ENCODE data around the gene GAS7.

- TF ChIP-seq CTCF (IDR thresholded peaks at IDR 0.05) (no peak), MAX (CRISPR knock-in tag; IDR thresholded peaks at IDR 0.05) (no peak), E2F4 (CRISPR knock-in tag; IDR thresholded peaks at IDR 0.05; ENCODE audit: borderline replicate concordance, low read depth) (no peak), E2F5 (CRISPR knock-in tag; IDR thresholded peaks at IDR 0.05) (no peak), NR3C1 (CRISPR knock-in tag; conservative IDR thresholded peaks at IDR 0.05; ENCODE audit: low read depth) (no peak), JUN (CRISPR knock-in tag; IDR thresholded peaks at IDR 0.05) (no peak), FOXJ3 (CRISPR knock-in tag; IDR thresholded peaks at IDR 0.05; ENCODE audit: borderline replicate concordance) (no peak), TP53 (CRISPR knock-in tag; IDR thresholded peaks at IDR 0.05) (no peak), ZBTB21 (CRISPR knock-in tag; IDR thresholded peaks at IDR 0.05; ENCODE audit: borderline replicate concordance) (no peak), RELA (CRISPR knock-in tag; IDR thresholded peaks at IDR 0.05; ENCODE audit: borderline replicate concordance) (no peak), NFATC4 (CRISPR knock-in tag; IDR thresholded peaks at IDR 0.05) (no peak), GABPB1 (CRISPR knock-in tag; IDR thresholded peaks at IDR 0.05) (no peak), MYBL2 (CRISPR knock-in tag; IDR thresholded peaks at IDR 0.05) (no peak), TCF7 (CRISPR knock-in tag; IDR thresholded peaks at IDR 0.05; ENCODE audit: low read depth) (no peak)
Observed at GRCh38 chr17:9917131-9917530, 281.3 kb downstream of the GAS7 start.

All from WTC11 (cell line).